ENCODE measurements around the gene KREMEN1. TPM values are rescaled to one million over a fixed set of nuclear protein-coding genes. Genes with fewer than 3 reads are reported as not detected.

KREMEN1 gene
- total and polyA plus RNA-seq, 9 of the 15 experiments (the other 6 are each of a cell fraction or from before 2014, with no cell fraction given): 0.69 to 11.5 (median 4.3) TPM

DNA sequence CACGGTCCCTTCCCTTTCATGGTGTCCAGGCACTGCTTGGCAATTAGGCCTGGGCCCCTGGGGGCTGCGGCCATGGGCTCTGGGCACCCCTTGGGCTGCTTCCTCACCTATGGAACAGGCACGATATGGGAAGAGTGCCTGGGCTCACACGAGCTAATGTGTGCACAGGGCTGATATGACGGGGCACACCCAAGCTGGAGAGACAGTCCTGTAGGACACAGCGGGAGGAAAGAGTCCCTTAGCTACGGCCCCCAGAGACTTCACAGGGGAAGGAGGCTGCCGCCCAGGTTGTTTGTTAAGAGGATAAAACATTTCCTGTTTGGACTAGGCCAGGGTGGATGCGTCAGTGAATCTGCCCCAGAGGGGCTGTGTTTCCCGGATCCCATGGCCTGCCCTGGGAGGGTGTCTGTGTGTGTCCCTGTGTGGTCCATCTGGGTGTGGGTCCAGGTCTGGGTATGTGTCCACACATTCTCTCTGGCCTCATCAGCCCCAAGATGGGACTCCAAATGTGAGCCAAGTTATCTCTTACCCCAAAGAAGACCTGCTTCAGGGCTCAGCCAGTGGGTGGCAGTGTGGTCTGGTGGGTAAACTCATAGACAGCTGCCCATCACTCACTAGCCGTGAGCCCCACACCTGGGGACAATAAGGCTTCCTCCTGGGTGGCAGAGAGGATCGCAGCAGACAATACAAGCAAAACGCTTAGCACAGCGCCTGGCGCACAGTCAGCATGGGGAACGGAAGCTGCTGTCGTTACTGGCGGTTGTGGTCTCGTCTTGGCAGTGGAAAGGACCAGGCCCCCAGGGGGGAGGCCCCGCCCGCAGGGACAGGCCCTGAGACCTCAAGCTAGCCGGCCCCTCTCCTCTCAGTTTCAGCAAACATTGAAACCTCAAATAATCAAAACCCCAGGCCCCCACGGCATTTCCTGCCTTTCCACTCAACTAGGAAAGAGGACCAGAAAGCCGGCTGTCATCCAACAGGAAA lies 129.7 kb downstream of the KREMEN1 start (continued):
- no peak for TF ChIP-seq ZHX1 (conservative IDR thresholded peaks at IDR 0.05; ENCODE audit: low read length)
- TF ChIP-seq POU5F1 (IDR thresholded peaks at IDR 0.05; ENCODE audit: borderline replicate concordance, low read depth, low read length, partially characterized antibody): no peak
- no peak for TF ChIP-seq SMC3 (conservative IDR thresholded peaks at IDR 0.05; ENCODE audit: insufficient read depth, low read depth, low read length)
- no peak for TF ChIP-seq THRA (IDR thresholded peaks at IDR 0.05)
- TF ChIP-seq ELF1 (tag; IDR thresholded peaks at IDR 0.05): no peak
- TF ChIP-seq AFF1 (IDR thresholded peaks at IDR 0.05; ENCODE audit: low read depth in 1 of 2, partially characterized antibody in 2 of 2): no peak
- no peak for TF ChIP-seq ZNF282 (CRISPR knock-in tag; IDR thresholded peaks at IDR 0.05)
- no peak for TF ChIP-seq DIDO1 (tag; IDR thresholded peaks at IDR 0.05; ENCODE audit: low read depth)
- no peak for TF ChIP-seq TARDBP (IDR thresholded peaks at IDR 0.05)
- 0 out of 2 replicates have a peak, but pooled peaks have one; percentile 50 for TF ChIP-seq CXXC5 (CRISPR knock-in tag; IDR thresholded peaks at IDR 0.05)
- no peak for TF ChIP-seq ZNF561 (CRISPR knock-in tag; conservative IDR thresholded peaks at IDR 0.05)
- no peak for TF ChIP-seq NEUROD1 (IDR thresholded peaks at IDR 0.05; ENCODE audit: borderline replicate concordance, low read depth, low read length, partially characterized antibody)
- no peak for TF ChIP-seq KDM2B (CRISPR knock-in tag; IDR thresholded peaks at IDR 0.05)
- TF ChIP-seq CTCFL (IDR thresholded peaks at IDR 0.05; ENCODE audit: borderline replicate concordance, insufficient read depth, low read depth, low read length, poor library complexity, severe bottlenecking): peak; percentile 16
- no peak for TF ChIP-seq ZNF165 (CRISPR knock-in tag; IDR thresholded peaks at IDR 0.05; ENCODE audit: borderline replicate concordance)
- TF ChIP-seq RBM25 (IDR thresholded peaks at IDR 0.05; ENCODE audit: low read depth, low read length, severe bottlenecking): no peak
